Skeletal muscle tissue (tissue), 4 donors: Measurements from ENCODE around the gene AP3S2. TPM values are rescaled to one million over a fixed set of nuclear protein-coding genes. Genes with fewer than 3 reads are reported as not detected.

ENCODE experiments used
- H3K27ac ChIP-seq: one replicate; pipeline ENCODE4 v1.7.0; 2013; ENCODE audit warnings: mild to moderate bottlenecking, low read depth, low read length, inconsistent platforms
- H3K27me3 ChIP-seq, 3 donors: one replicate each; pipeline ENCODE4 v1.7.0; 2013; ENCODE audit warnings: low read length in 3 of 3; ENCODE audit not compliant: control insufficient read depth in 3 of 3, insufficient read depth in 3 of 3
- H3K36me3 ChIP-seq, 3 donors: one replicate each; pipeline ENCODE4 v1.7.0; 2013; ENCODE audit warnings: low read length in 3 of 3; ENCODE audit not compliant: control insufficient read depth in 3 of 3, insufficient read depth in 3 of 3
- H3K4me1 ChIP-seq, 3 donors: one replicate each; pipeline ENCODE4 v1.7.0; 2013; ENCODE audit warnings: low read length in 3 of 3, mild to moderate bottlenecking in 3 of 3; ENCODE audit not compliant: control insufficient read depth in 3 of 3, insufficient read depth in 3 of 3
- H3K4me3 ChIP-seq, 3 donors: one replicate each; pipeline ENCODE4 v1.7.0; 2013; ENCODE audit warnings: low read length in 3 of 3
- H3K9ac ChIP-seq, 3 donors: one replicate each; pipeline ENCODE4 v1.7.0; 2013; ENCODE audit warnings: low read length in 3 of 3, mild to moderate bottlenecking in 3 of 3, moderate library complexity in 2 of 3, low read depth in 1 of 3
- H3K9me3 ChIP-seq, 3 donors: one replicate each; pipeline ENCODE4 v1.7.0; 2013; ENCODE audit warnings: low read length in 3 of 3; ENCODE audit not compliant: control insufficient read depth in 3 of 3
- total RNA-seq: library from RNA; depleted of rRNA; stranded (reverse); fragments of >200 nt; gene quantifications from one replicate; pipeline ENCODE4 v1.2.3, GENCODE V29; 2014
- donor health status: Osteomylitis.

AP3S2 gene
- total RNA-seq, 1 donor from 2014 or later, result 51.7 TPM

DNA sequence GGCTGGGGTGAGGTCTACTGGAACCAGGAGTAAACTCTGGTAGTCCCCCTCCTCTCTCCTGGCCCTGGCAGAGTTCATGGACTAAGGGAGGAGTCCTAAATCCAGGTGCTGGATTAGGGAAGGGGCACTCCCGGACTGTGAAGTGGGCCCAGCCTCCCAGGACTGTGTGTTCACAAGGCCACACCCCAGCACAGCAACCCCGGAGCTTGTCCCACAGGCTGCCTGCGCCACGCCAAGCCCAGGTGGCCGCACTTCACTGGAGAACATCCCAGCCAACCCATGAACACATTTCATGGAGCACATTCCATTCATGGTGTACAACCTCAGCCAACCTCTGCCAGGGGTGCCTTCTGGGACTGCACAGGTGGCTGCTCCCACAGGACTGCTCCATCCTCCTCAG lies 10.7 kb upstream of the AP3S2 start:
- Histone ChIP-seq H3K9me3 (no peaks in the 10 kb centered on the region), H3K27me3 (no peaks in the 10 kb centered on the region), H3K36me3 (peaks cover 35 to 61% (median 44%) of the 10 kb centered on the region in 3 donors), H3K27ac (no peak overlapping the region), H3K4me1 (no peaks in the 10 kb centered on the region), H3K9ac (no peak overlapping the region), H3K4me3 (no peak overlapping the region)

- Histone ChIP-seq H3K36me3 (peaks cover 35 to 56% (median 42%) of the 10 kb centered on the region in 3 donors), H3K4me1 (no peaks in the 10 kb centered on the region), H3K9me3 (no peaks in the 10 kb centered on the region), H3K27me3 (no peaks in the 10 kb centered on the region), H3K9ac (no peak overlapping the region), H3K27ac (no peak overlapping the region), H3K4me3 (no peak overlapping the region)
These were observed 10.0 kb upstream of the AP3S2 start for GRCh38 chr15:89903858-89904130.

GRCh38 chr15:89903015-89903857 lies 9.4 kb upstream of the AP3S2 start:
- H3K4me3 ChIP-seq, result no peak overlapping the region
- H3K9ac ChIP-seq, result no peak overlapping the region
- H3K27ac ChIP-seq, result no peak overlapping the region
- peaks cover 35 to 55% (median 40%) of the 10 kb centered on the region in 3 donors for H3K36me3 ChIP-seq
- H3K27me3 ChIP-seq, result no peaks in the 10 kb centered on the region
- no peaks in the 10 kb centered on the region for H3K9me3 ChIP-seq
- H3K4me1 ChIP-seq, result no peaks in the 10 kb centered on the region

- no peaks in the 10 kb centered on the region for H3K9me3 ChIP-seq
- H3K36me3 ChIP-seq, result peaks cover 30 to 39% (median 32%) of the 10 kb centered on the region in 3 donors
- H3K27me3 ChIP-seq, result no peaks in the 10 kb centered on the region
- H3K27ac ChIP-seq, result no peak overlapping the region
- H3K9ac ChIP-seq, result no peak overlapping the region
- no peaks in the 10 kb centered on the region for H3K4me1 ChIP-seq
- no peak overlapping the region for H3K4me3 ChIP-seq
These were observed 7.1 kb upstream of the AP3S2 start for GRCh38 chr15:89900849-89901248.

GRCh38 chr15:89899951-89900567 lies 6.3 kb upstream of the AP3S2 start:
- no peak overlapping the region for H3K4me3 ChIP-seq
- no peaks in the 10 kb centered on the region for H3K4me1 ChIP-seq
- H3K36me3 ChIP-seq, result peaks cover 27 to 35% (median 29%) of the 10 kb centered on the region in 3 donors
- no peak overlapping the region for H3K9ac ChIP-seq
- H3K9me3 ChIP-seq, result no peaks in the 10 kb centered on the region
- no peaks in the 10 kb centered on the region for H3K27me3 ChIP-seq
- no peak overlapping the region for H3K27ac ChIP-seq

GRCh38 chr15:89899295-89899945 lies 5.6 kb upstream of the AP3S2 start:
- Histone ChIP-seq H3K27ac (no peak overlapping the region), H3K9me3 (no peaks in the 10 kb centered on the region)

GRCh38 chr15:89898614-89899294 lies 5.0 kb upstream of the AP3S2 start:
- peaks cover 19 to 29% (median 19%) of the 10 kb centered on the region in 3 donors for H3K36me3 ChIP-seq

More at GRCh38 chr15:89899295-89899945, 5.6 kb upstream of the AP3S2 start:
- H3K4me3 ChIP-seq, result no peak overlapping the region
- no peak overlapping the region for H3K9ac ChIP-seq
- H3K36me3 ChIP-seq, result peaks cover 25 to 33% (median 26%) of the 10 kb centered on the region in 3 donors
- H3K27me3 ChIP-seq, result no peaks in the 10 kb centered on the region
- peaks cover 0 to 1% (median under 1%) of the 10 kb centered on the region in 3 donors for H3K4me1 ChIP-seq

DNA sequence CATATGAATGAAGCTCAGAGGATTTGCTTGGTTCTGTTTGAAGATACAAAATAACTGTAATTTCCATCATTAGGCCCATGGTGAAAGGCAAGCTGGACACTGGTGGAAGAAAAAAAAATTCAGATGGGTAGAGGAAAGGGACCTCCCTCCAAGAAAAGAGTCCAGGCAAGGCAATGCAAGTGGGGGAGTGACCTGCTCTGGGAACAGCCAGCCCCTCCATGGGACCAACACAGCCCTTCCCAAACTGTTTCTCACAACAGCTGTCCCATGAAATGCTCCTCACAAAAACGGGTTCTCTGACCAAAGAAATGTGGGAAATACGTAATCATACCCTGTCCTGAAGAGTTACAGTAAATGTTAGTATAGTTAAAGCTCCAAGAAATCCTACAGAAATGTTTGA lies 4.4 kb upstream of the AP3S2 start:
- no peaks in the 10 kb centered on the region for H3K27me3 ChIP-seq

More at GRCh38 chr15:89898614-89899294, 5.0 kb upstream of the AP3S2 start:
- peak overlapping the region in 1 of 3 donors; percentile 11 for H3K9ac ChIP-seq
- H3K27me3 ChIP-seq, result no peaks in the 10 kb centered on the region
- H3K4me1 ChIP-seq, result peaks cover 0 to 6% (median 4%) of the 10 kb centered on the region in 3 donors
- no peak overlapping the region for H3K4me3 ChIP-seq
- no peaks in the 10 kb centered on the region for H3K9me3 ChIP-seq
- H3K27ac ChIP-seq, result no peak overlapping the region

DNA sequence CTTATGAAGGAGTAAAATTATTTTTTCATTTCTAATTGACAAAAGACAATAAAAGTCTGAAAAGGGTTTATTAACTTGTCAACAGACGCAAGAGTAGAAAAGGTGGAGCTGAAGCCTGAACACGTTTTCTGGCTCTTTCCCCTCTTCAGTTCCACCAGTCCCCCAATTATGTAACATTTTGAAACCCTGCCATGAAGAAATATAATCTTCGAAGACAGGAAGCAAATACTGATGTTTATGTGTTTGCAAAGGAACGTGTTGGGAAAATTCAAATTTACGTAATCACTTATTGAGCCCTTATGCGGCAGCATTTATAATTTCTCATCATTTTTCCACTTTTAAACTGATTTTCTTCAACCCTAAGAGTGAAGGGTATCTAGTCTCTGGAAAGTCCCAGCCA lies 767 bp downstream of the AP3S2 start:
- no peaks in the 10 kb centered on the region for H3K27me3 ChIP-seq
- peaks cover 0 to 10% (median 8%) of the 10 kb centered on the region in 3 donors for H3K4me1 ChIP-seq
- peak overlapping the region; percentile 94 to 97 (median 97) for H3K9ac ChIP-seq
- H3K9me3 ChIP-seq, result no peaks in the 10 kb centered on the region
- H3K36me3 ChIP-seq, result peaks cover 8 to 10% (median 10%) of the 10 kb centered on the region in 3 donors
- H3K27ac ChIP-seq, result peak overlapping the region; percentile 86
- peak overlapping the region; percentile 89 to 98 (median 98) for H3K4me3 ChIP-seq

More for the DNA sequence above, 4.4 kb upstream of the AP3S2 start:
- Histone ChIP-seq H3K27ac (no peak overlapping the region), H3K36me3 (peaks cover 14 to 23% (median 14%) of the 10 kb centered on the region in 3 donors), H3K9me3 (no peaks in the 10 kb centered on the region), H3K4me3 (no peak overlapping the region), H3K4me1 (peaks cover 0 to 8% (median 4%) of the 10 kb centered on the region in 3 donors), H3K9ac (no peak overlapping the region)
